ENCODE measurements around the gene GNAS-AS1.

The GNAS-AS1 gene

GRCh38 chr20:58842276-58842675 is 8.4 kb downstream of the GNAS-AS1 start:
- Histone ChIP-seq H2BK5ac (ENCODE audit: low read length) (no peak overlapping the region), H3K4me2 (ENCODE audit: insufficient read depth, low read length, poor library complexity, severe bottlenecking) (no peak overlapping the region), H3K9ac (ENCODE audit: low read depth, low read length, poor library complexity) (no peak overlapping the region), H2BK15ac (ENCODE audit: low read length) (no peak overlapping the region), H3K79me1 (ENCODE audit: low read depth, low read length) (peaks cover 2% of the 10 kb centered on the region), H3K4me3 (ENCODE audit: low read length in 2 of 2) (no peak overlapping the region), H3K4ac (ENCODE audit: low read length) (no peak overlapping the region), H4K8ac (ENCODE audit: low read depth, low read length) (no peak overlapping the region), H2BK120ac (ENCODE audit: low read depth, low read length) (no peak overlapping the region), H3K9me3 (replicated peaks in 1 of 2; ENCODE audit: control insufficient read depth in 2 of 2, insufficient read depth in 1 of 2, low read depth in 1 of 2, low read length in 2 of 2) (no peaks in the 10 kb centered on the region), H3K14ac (ENCODE audit: low read length) (no peak overlapping the region), H3K4me1 (ENCODE audit: control insufficient read depth in 2 of 2, insufficient read depth in 1 of 2, low read depth in 1 of 2, low read length in 2 of 2) (peaks cover 0 to 7% of the 10 kb centered on the region in 2 donors), H3K36me3 (replicated peaks in 1 of 2; ENCODE audit: control insufficient read depth in 2 of 2, insufficient read depth in 2 of 2, low read length in 2 of 2) (peaks cover 0 to 2% of the 10 kb centered on the region in 2 donors), H3K23ac (ENCODE audit: low read depth, low read length, poor library complexity) (no peak overlapping the region), H3K27me3 (ENCODE audit: control insufficient read depth in 3 of 3, insufficient read depth in 3 of 3, low read depth in 1 of 3, low read length in 3 of 3) (peaks cover 12 to 100% (median 44%) of the 10 kb centered on the region in 3 experiments), H2AK5ac (ENCODE audit: low read depth, low read length) (no peak overlapping the region), H3K18ac (ENCODE audit: low read length) (no peak overlapping the region), H2BK12ac (ENCODE audit: low read length) (no peak overlapping the region), H4K91ac (ENCODE audit: low read depth, low read length, poor library complexity) (no peak overlapping the region), H2AFZ (ENCODE audit: low read length) (no peak overlapping the region), H3K27ac (replicated peaks; ENCODE audit: low read length) (no peak overlapping the region)
- no CpG with 5 or more reads among the region's 20 CpGs for WGBS, 2 donors (ENCODE audit: extremely low coverage in 2 of 2, insufficient read length in 2 of 2, insufficient replicate concordance in 1 of 2)
- no peak for DNase-seq (ENCODE audit: low spot score)

DNA sequence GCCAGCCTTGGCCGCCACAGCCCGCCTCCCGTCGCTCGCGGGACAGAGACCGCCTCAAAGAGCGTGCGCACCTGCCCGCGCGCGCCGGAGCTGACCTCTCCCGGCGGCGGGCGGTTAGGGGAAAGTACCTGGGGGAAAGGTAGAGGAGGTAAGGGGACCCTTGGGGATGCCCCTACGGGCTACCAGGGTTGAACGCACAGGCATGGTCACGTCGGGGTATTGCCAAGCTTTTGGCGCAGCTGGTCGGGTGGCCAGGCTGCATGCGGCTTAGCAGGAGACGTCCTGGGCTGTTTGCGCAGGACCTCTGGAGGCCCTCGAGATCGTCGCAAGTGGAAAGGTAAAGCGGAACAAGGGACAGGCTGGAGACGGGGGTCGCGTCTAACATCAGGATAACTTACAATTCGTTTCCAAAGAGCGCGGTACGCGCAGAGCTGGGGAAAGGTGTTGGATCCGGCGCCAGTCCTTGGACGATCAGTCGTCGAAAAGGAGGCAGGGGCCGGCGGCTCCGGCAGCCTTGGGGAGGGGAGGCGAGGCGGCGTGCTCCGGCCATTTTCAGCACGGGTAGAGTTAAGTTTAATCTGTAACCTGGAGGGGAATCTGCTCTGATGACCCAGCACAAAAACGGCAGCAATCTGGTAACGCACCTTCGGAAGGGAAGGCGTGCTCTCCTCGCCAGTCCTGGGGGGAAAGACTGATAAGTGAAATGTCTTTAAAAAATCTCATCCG is 9.0 kb downstream of the GNAS-AS1 start:
- Histone ChIP-seq H2BK12ac (ENCODE audit: low read length) (no peak overlapping the region), H3K27ac (replicated peaks; ENCODE audit: low read length) (no peak overlapping the region), H2BK15ac (ENCODE audit: low read length) (no peak overlapping the region), H2BK120ac (ENCODE audit: low read depth, low read length) (no peak overlapping the region), H3K18ac (ENCODE audit: low read length) (no peak overlapping the region), H3K14ac (ENCODE audit: low read length) (no peak overlapping the region), H3K4me3 (ENCODE audit: low read length in 2 of 2) (no peak overlapping the region), H3K9me3 (replicated peaks in 1 of 2; ENCODE audit: control insufficient read depth in 2 of 2, insufficient read depth in 1 of 2, low read depth in 1 of 2, low read length in 2 of 2) (no peaks in the 10 kb centered on the region), H3K36me3 (replicated peaks in 1 of 2; ENCODE audit: control insufficient read depth in 2 of 2, insufficient read depth in 2 of 2, low read length in 2 of 2) (peaks cover 0 to 2% of the 10 kb centered on the region in 2 donors), H3K23ac (ENCODE audit: low read depth, low read length, poor library complexity) (no peak overlapping the region), H3K4ac (ENCODE audit: low read length) (no peak overlapping the region), H3K4me2 (ENCODE audit: insufficient read depth, low read length, poor library complexity, severe bottlenecking) (no peak overlapping the region), H3K79me1 (ENCODE audit: low read depth, low read length) (peaks cover 2% of the 10 kb centered on the region), H3K9ac (ENCODE audit: low read depth, low read length, poor library complexity) (no peak overlapping the region), H4K91ac (ENCODE audit: low read depth, low read length, poor library complexity) (no peak overlapping the region), H3K4me1 (ENCODE audit: control insufficient read depth in 2 of 2, insufficient read depth in 1 of 2, low read depth in 1 of 2, low read length in 2 of 2) (peaks cover 0 to 6% of the 10 kb centered on the region in 2 donors), H2BK5ac (ENCODE audit: low read length) (no peak overlapping the region), H4K8ac (ENCODE audit: low read depth, low read length) (no peak overlapping the region), H2AK5ac (ENCODE audit: low read depth, low read length) (no peak overlapping the region), H3K27me3 (ENCODE audit: control insufficient read depth in 3 of 3, insufficient read depth in 3 of 3, low read depth in 1 of 3, low read length in 3 of 3) (peaks cover 12 to 100% (median 44%) of the 10 kb centered on the region in 3 experiments), H2AFZ (ENCODE audit: low read length) (no peak overlapping the region)
- no peak for DNase-seq (ENCODE audit: low spot score)
- no CpG with 5 or more reads among the region's 58 CpGs for WGBS, 2 donors (ENCODE audit: extremely low coverage in 2 of 2, insufficient read length in 2 of 2, insufficient replicate concordance in 1 of 2)

GRCh38 chr20:58840816-58841538 is 9.7 kb downstream of the GNAS-AS1 start:
- Histone ChIP-seq H2AFZ (ENCODE audit: low read length) (no peak overlapping the region), H3K9ac (ENCODE audit: low read depth, low read length, poor library complexity) (no peak overlapping the region), H3K4me1 (ENCODE audit: control insufficient read depth in 2 of 2, insufficient read depth in 1 of 2, low read depth in 1 of 2, low read length in 2 of 2) (peaks cover 0 to 6% of the 10 kb centered on the region in 2 donors), H3K18ac (ENCODE audit: low read length) (no peak overlapping the region), H2BK120ac (ENCODE audit: low read depth, low read length) (no peak overlapping the region), H3K14ac (ENCODE audit: low read length) (no peak overlapping the region), H2AK5ac (ENCODE audit: low read depth, low read length) (no peak overlapping the region), H2BK12ac (ENCODE audit: low read length) (no peak overlapping the region), H3K9me3 (replicated peaks in 1 of 2; ENCODE audit: control insufficient read depth in 2 of 2, insufficient read depth in 1 of 2, low read depth in 1 of 2, low read length in 2 of 2) (no peaks in the 10 kb centered on the region), H3K27ac (replicated peaks; ENCODE audit: low read length) (no peak overlapping the region), H2BK15ac (ENCODE audit: low read length) (no peak overlapping the region), H3K23ac (ENCODE audit: low read depth, low read length, poor library complexity) (peak overlapping the region; percentile 37), H2BK5ac (ENCODE audit: low read length) (no peak overlapping the region), H3K4me2 (ENCODE audit: insufficient read depth, low read length, poor library complexity, severe bottlenecking) (peak overlapping the region; percentile 2), H4K8ac (ENCODE audit: low read depth, low read length) (no peak overlapping the region), H3K27me3 (ENCODE audit: control insufficient read depth in 3 of 3, insufficient read depth in 3 of 3, low read depth in 1 of 3, low read length in 3 of 3) (peaks cover 12 to 100% (median 44%) of the 10 kb centered on the region in 3 experiments), H3K36me3 (replicated peaks in 1 of 2; ENCODE audit: control insufficient read depth in 2 of 2, insufficient read depth in 2 of 2, low read length in 2 of 2) (peaks cover 0 to 2% of the 10 kb centered on the region in 2 donors), H3K4ac (ENCODE audit: low read length) (no peak overlapping the region), H3K4me3 (ENCODE audit: low read length in 2 of 2) (peak overlapping the region in 1 of 2 donors; percentile 35), H3K79me1 (ENCODE audit: low read depth, low read length) (no peaks in the 10 kb centered on the region), H4K91ac (ENCODE audit: low read depth, low read length, poor library complexity) (no peak overlapping the region)
- no peak for DNase-seq (ENCODE audit: low spot score)
- no CpG with 5 or more reads among the region's 51 CpGs for WGBS, 2 donors (ENCODE audit: extremely low coverage in 2 of 2, insufficient read length in 2 of 2, insufficient replicate concordance in 1 of 2)

Data from neuronal stem cell (in vitro differentiated cells).